Measurements from ENCODE around the gene PFDN6. TPM values are rescaled to one million over a fixed set of nuclear protein-coding genes. Genes with fewer than 3 reads are reported as not detected.
A peak's percentile ranks its signal among the peaks of the same experiment; 100 is the strongest.

Gene PFDN6
- total and polyA plus RNA-seq, 9 of the 15 experiments (the other 6 are each of a cell fraction or from before 2014, with no cell fraction given), result 6.8 to 475 (median 216) TPM

DNA sequence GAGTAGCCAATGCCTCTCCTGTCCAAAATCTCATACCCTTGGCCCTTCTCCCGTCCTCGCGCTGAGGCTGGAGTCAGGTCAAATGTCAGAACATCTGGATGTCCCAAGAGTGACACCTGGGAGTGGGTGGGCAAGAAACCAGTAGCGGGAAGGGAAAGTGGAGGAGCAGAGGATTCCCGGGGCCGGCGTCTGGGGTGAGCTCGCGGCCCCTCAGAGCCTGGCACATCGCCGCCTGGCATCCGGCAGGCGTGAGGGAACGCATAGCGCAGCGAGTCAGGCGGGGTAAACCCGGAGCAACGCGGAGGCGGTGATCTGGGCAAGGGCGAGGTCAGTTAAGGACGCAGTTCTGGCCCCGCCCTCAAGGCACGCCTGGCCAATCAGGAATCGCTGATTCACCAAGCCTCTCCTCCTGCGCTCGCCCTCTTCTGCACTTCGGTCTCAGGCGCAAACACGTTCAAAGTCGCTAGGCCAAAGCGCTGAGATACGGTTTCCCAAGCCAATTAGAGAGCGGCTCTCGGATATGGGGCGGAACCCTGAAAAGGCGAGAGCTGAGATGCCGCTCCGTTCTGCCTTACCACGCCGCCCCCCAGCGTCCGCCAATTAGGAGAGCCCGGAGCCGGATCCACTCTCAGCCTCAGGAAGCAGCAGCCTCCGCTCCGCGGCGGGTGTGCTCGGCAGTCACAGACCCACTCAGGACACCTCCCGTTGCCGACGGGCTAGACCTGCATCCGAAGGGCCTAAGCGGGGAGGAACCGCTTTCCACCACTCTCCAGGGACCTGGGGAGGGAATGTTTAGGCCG lies 40.3 kb upstream of the PFDN6 start (continued):
- TF ChIP-seq, protein P1, sequence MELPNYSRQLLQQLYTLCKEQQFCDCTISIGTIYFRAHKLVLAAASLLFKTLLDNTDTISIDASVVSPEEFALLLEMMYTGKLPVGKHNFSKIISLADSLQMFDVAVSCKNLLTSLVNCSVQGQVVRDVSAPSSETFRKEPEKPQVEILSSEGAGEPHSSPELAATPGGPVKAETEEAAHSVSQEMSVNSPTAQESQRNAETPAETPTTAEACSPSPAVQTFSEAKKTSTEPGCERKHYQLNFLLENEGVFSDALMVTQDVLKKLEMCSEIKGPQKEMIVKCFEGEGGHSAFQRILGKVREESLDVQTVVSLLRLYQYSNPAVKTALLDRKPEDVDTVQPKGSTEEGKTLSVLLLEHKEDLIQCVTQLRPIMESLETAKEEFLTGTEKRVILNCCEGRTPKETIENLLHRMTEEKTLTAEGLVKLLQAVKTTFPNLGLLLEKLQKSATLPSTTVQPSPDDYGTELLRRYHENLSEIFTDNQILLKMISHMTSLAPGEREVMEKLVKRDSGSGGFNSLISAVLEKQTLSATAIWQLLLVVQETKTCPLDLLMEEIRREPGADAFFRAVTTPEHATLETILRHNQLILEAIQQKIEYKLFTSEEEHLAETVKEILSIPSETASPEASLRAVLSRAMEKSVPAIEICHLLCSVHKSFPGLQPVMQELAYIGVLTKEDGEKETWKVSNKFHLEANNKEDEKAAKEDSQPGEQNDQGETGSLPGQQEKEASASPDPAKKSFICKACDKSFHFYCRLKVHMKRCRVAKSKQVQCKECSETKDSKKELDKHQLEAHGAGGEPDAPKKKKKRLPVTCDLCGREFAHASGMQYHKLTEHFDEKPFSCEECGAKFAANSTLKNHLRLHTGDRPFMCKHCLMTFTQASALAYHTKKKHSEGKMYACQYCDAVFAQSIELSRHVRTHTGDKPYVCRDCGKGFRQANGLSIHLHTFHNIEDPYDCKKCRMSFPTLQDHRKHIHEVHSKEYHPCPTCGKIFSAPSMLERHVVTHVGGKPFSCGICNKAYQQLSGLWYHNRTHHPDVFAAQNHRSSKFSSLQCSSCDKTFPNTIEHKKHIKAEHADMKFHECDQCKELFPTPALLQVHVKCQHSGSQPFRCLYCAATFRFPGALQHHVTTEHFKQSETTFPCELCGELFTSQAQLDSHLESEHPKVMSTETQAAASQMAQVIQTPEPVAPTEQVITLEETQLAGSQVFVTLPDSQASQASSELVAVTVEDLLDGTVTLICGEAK (IDR thresholded peaks at IDR 0.05), result no peak
- TF ChIP-seq, protein P1 (CRISPR knock-in tag; IDR thresholded peaks at IDR 0.05), result no peak
- TF ChIP-seq GATAD2B (IDR thresholded peaks at IDR 0.05; ENCODE audit: borderline replicate concordance) (no peak), KDM1A (IDR thresholded peaks at IDR 0.05) (peak in 1 of 2 experiments; percentile 24; a peak in 1 of 4 replicates), ZBED1 (IDR thresholded peaks at IDR 0.05) (no peak), EWSR1 (IDR thresholded peaks at IDR 0.05; ENCODE audit: borderline replicate concordance, low read depth, partially characterized antibody) (no peak), ZSCAN32 (CRISPR knock-in tag; IDR thresholded peaks at IDR 0.05) (0 out of 2 replicates have a peak, but pooled peaks have one; percentile 64), POLR3G (IDR thresholded peaks at IDR 0.05; ENCODE audit: extremely low read depth, insufficient read length, insufficient replicate concordance) (no peak)
- TF ChIP-seq, protein P2, sequence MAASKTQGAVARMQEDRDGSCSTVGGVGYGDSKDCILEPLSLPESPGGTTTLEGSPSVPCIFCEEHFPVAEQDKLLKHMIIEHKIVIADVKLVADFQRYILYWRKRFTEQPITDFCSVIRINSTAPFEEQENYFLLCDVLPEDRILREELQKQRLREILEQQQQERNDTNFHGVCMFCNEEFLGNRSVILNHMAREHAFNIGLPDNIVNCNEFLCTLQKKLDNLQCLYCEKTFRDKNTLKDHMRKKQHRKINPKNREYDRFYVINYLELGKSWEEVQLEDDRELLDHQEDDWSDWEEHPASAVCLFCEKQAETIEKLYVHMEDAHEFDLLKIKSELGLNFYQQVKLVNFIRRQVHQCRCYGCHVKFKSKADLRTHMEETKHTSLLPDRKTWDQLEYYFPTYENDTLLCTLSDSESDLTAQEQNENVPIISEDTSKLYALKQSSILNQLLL (CRISPR knock-in tag; IDR thresholded peaks at IDR 0.05; ENCODE audit: borderline replicate concordance), result no peak
- TF ChIP-seq, protein P3, sequence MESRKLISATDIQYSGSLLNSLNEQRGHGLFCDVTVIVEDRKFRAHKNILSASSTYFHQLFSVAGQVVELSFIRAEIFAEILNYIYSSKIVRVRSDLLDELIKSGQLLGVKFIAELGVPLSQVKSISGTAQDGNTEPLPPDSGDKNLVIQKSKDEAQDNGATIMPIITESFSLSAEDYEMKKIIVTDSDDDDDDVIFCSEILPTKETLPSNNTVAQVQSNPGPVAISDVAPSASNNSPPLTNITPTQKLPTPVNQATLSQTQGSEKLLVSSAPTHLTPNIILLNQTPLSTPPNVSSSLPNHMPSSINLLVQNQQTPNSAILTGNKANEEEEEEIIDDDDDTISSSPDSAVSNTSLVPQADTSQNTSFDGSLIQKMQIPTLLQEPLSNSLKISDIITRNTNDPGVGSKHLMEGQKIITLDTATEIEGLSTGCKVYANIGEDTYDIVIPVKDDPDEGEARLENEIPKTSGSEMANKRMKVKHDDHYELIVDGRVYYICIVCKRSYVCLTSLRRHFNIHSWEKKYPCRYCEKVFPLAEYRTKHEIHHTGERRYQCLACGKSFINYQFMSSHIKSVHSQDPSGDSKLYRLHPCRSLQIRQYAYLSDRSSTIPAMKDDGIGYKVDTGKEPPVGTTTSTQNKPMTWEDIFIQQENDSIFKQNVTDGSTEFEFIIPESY (CRISPR knock-in tag; IDR thresholded peaks at IDR 0.05), result no peak

Measured in K562 (cell line).